GM23338 (cell line): ENCODE data around the gene SMOC2. TPM values are rescaled to one million over a fixed set of nuclear protein-coding genes. Genes with fewer than 3 reads are reported as not detected.

ENCODE experiments used
- ATAC-seq: fragments of 200-7000 bp; cut with Tn5 transposase; 3 replicates; pipeline ENCODE4 v1.9.1; 2020
- DNase-seq: peaks from one replicate; pipeline ENCODE4 v3.0.0-alpha.2; 2015; ENCODE audit warnings: low spot score
- H2AFZ ChIP-seq: fragments of 200-600 bp; sonication (generic); 2 replicates; pipeline ENCODE4 v1.8.0; 2016; ENCODE audit warnings: antibody characterized with exemption, mild to moderate bottlenecking, moderate library complexity
- H3F3A ChIP-seq: fragments of 200-600 bp; sonication (generic); replicated peaks from 2 replicates; pipeline ENCODE4 v1.8.0; 2017; ENCODE audit warnings: antibody characterized with exemption, mixed run types, low read depth
- H3K27ac ChIP-seq: fragments of 200-600 bp; sonication (generic); 2 replicates; pipeline ENCODE4 v1.6.1; 2016; ENCODE audit warnings: low read depth
- H3K27me3 ChIP-seq: fragments of 200-600 bp; sonication (generic); 2 replicates; pipeline ENCODE4 v1.8.0; 2016; ENCODE audit warnings: mild to moderate bottlenecking, mixed run types, moderate library complexity; ENCODE audit not compliant: insufficient read depth
- H3K36me3 ChIP-seq: fragments of 200-600 bp; sonication (generic); 2 replicates; pipeline ENCODE4 v1.8.0; 2016; ENCODE audit warnings: mild to moderate bottlenecking; ENCODE audit not compliant: insufficient read depth
- H3K4me1 ChIP-seq: fragments of 200-600 bp; sonication (generic); 2 replicates; pipeline ENCODE4 v1.8.0; 2016; ENCODE audit warnings: mild to moderate bottlenecking, moderate library complexity; ENCODE audit not compliant: insufficient read depth
- H3K4me2 ChIP-seq: fragments of 200-600 bp; sonication (generic); 2 replicates; pipeline ENCODE4 v1.7.1; 2017; ENCODE audit warnings: mixed run types
- H3K4me3 ChIP-seq: fragments of 200-600 bp; sonication (generic); 2 replicates; pipeline ENCODE4 v1.6.1; 2016; ENCODE audit warnings: mixed run types
- H3K79me2 ChIP-seq: fragments of 200-600 bp; sonication (generic); replicated peaks from 2 replicates; pipeline ENCODE4 v1.8.0; 2017; ENCODE audit warnings: mild to moderate bottlenecking; ENCODE audit not compliant: insufficient read depth
- H3K9me2 ChIP-seq: fragments of 200-600 bp; sonication (generic); 2 replicates; pipeline ENCODE4 v1.8.0; 2017; ENCODE audit not compliant: insufficient read depth
- H4K20me1 ChIP-seq: fragments of 200-600 bp; sonication (generic); replicated peaks from 2 replicates; pipeline ENCODE4 v1.8.0; 2017; ENCODE audit warnings: mild to moderate bottlenecking; ENCODE audit not compliant: insufficient read depth
- H3K27ac Mint-ChIP-seq: 2 replicates; pipeline ENCODE4 v1.8.0; 2020; ENCODE audit warnings: inconsistent platforms, mild to moderate bottlenecking, moderate library complexity, mixed read lengths
- H3K27me3 Mint-ChIP-seq: 3 replicates; pipeline ENCODE4 v1.8.0; 2022; ENCODE audit warnings: low read depth, mild to moderate bottlenecking, moderate library complexity, mixed read lengths, inconsistent platforms; ENCODE audit not compliant: insufficient read depth, poor library complexity
- H3K36me3 Mint-ChIP-seq: 3 replicates; pipeline ENCODE4 v1.8.0; 2021; ENCODE audit warnings: low read depth, mild to moderate bottlenecking, inconsistent platforms, moderate library complexity, mixed read lengths
- H3K4me1 Mint-ChIP-seq: 3 replicates; pipeline ENCODE4 v1.8.0; 2020; ENCODE audit warnings: mild to moderate bottlenecking, inconsistent platforms, mixed read lengths
- H3K4me3 Mint-ChIP-seq: 3 replicates; pipeline ENCODE4 v1.8.0; 2021; ENCODE audit warnings: moderate library complexity, mild to moderate bottlenecking, inconsistent platforms, mixed read lengths
- H3K9me3 Mint-ChIP-seq: 3 replicates; pipeline ENCODE4 v1.8.0; 2020; ENCODE audit warnings: moderate library complexity, mild to moderate bottlenecking, inconsistent platforms, mixed read lengths
- CREB1 ChIP-seq: fragments of 250-450 bp; sonication (Bioruptor Pico); IDR thresholded peaks from 2 replicates; pipeline ENCODE4 v1.5.0; 2020; ENCODE audit warnings: low read depth, mild to moderate bottlenecking, moderate library complexity
- EZH2 ChIP-seq: fragments of 200-600 bp; sonication (generic); IDR thresholded peaks from one replicate; pipeline ENCODE4 v1.8.0; 2017; ENCODE audit warnings: antibody characterized with exemption, mild to moderate bottlenecking, low read depth; ENCODE audit not compliant: unreplicated experiment
- EZH2phosphoT487 ChIP-seq: fragments of 200-600 bp; sonication (generic); IDR thresholded peaks from one replicate; pipeline ENCODE4 v1.8.1; 2018; ENCODE audit warnings: antibody characterized with exemption; ENCODE audit not compliant: unreplicated experiment
- JUNB ChIP-seq: IDR thresholded peaks from one replicate; pipeline ENCODE4 v1.6.1; 2016; ENCODE audit warnings: antibody characterized with exemption; ENCODE audit not compliant: unreplicated experiment
- NANOG ChIP-seq: IDR thresholded peaks from 2 replicates; pipeline ENCODE4 v1.6.1; 2016; ENCODE audit warnings: antibody characterized with exemption, borderline replicate concordance
- POLR2AphosphoS5 ChIP-seq: IDR thresholded peaks from 2 replicates; pipeline ENCODE4 v1.6.1; 2016; ENCODE audit warnings: antibody characterized with exemption, low read depth
- STAT1 ChIP-seq: IDR thresholded peaks from one replicate; pipeline ENCODE4 v1.6.1; 2016; ENCODE audit warnings: antibody characterized with exemption; ENCODE audit not compliant: unreplicated experiment
- ZNF114 ChIP-seq: fragments of 250-450 bp; sonication (Bioruptor Pico); IDR thresholded peaks from 2 replicates; pipeline ENCODE4 v1.5.0; 2020; ENCODE audit warnings: mild to moderate bottlenecking, moderate library complexity
- ZNF331 ChIP-seq: fragments of 250-450 bp; sonication (Bioruptor Pico); IDR thresholded peaks from 2 replicates; pipeline ENCODE4 v1.5.0; 2020; ENCODE audit warnings: low read depth, mild to moderate bottlenecking, moderate library complexity
- polyA plus RNA-seq: library from polyadenylated mRNA; unstranded; fragments of >200 nt; fragmentation: Nextera tagmentation; extraction: Ambion mirVana; gene quantifications from 2 replicates; pipeline ENCODE4 v1.2.1, GENCODE V29; 2016
- total RNA-seq: library from RNA; depleted of rRNA; stranded (reverse); fragments of >200 nt; shearing (Covaris generic); gene quantifications from 2 replicates; pipeline ENCODE4 v1.2.3, GENCODE V29; 2014
- TF ChIP-seq, protein P1 (sequence below): fragments of 250-450 bp; sonication (Bioruptor Pico); IDR thresholded peaks from 2 replicates; pipeline ENCODE4 v1.5.0; 2020; ENCODE audit warnings: mild to moderate bottlenecking, moderate library complexity
- TF ChIP-seq, protein P2 (sequence below), 2 experiments: fragments of 200-600 bp in 1 of 2; sonication (generic) in 1 of 2; conservative IDR thresholded peaks; 2 replicates each; pipeline versions ENCODE4 v1.5.1 to v1.6.1; 2016 to 2017; ENCODE audit warnings: antibody characterized with exemption in 2 of 2, low read depth in 2 of 2, mild to moderate bottlenecking in 2 of 2, moderate library complexity in 1 of 2
- TF ChIP-seq, protein P3 (sequence below): IDR thresholded peaks from 2 replicates; pipeline ENCODE4 v1.6.1; 2016; ENCODE audit warnings: antibody characterized with exemption
- TF ChIP-seq, protein P4 (sequence below): IDR thresholded peaks from one replicate; pipeline ENCODE4 v1.6.1; 2018; ENCODE audit warnings: antibody characterized with exemption; ENCODE audit not compliant: unreplicated experiment

SMOC2 gene
- total and polyA plus RNA-seq, 2 experiments from 2014 or later = 4.3 to 6.5 TPM

DNA sequence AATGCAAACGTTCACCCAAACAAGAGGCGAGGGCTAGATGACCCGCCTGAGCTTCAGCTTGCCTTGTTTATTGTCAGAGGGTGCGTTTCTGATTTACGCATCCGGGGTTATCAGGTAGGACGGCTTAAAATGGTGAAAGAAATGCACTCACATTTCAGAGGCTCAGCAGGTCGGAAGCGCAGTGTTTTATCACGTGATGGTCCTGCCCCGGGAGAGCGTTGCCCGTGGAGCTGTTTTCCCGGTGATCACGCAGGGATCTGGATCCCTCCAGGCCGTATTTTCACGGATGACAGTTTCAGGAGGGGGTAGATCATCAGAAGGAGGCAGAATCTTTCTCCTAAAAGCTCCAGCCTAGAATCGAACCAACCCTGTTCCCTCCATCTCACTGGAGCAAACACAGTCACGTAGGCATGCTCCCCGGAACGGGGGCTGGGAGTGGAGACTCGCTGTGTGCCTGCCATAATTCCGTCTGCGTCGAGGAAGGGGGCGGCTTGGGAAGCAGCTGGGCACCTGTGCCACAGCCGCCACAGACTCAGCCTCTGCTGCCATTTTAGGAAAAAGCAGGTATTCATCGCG is 121.7 kb downstream of the SMOC2 start:
- H3K79me2 ChIP-seq = no peaks in the 10 kb centered on the region
- no peaks in the 10 kb centered on the region for H3K27me3 ChIP-seq
- Mint-ChIP-seq H3K36me3 (peaks cover 9% of the 10 kb centered on the region; the same call in 1 of the 3 replicates), H3K9me3 (peaks cover 6% of the 10 kb centered on the region; the same call in 2 of the 3 replicates), H3K4me3 (no peak overlapping the region), H3K27me3 (peaks cover 5% of the 10 kb centered on the region), H3K27ac (no peak overlapping the region), H3K4me1 (peaks cover 14% of the 10 kb centered on the region)
- no peaks in the 10 kb centered on the region for H3K9me2 ChIP-seq
- no peaks in the 10 kb centered on the region for H3F3A ChIP-seq
- H3K4me2 ChIP-seq = no peak overlapping the region
- TF ChIP-seq ZNF331 (no peak), POLR2AphosphoS5 (no peak), EZH2 (no peak), STAT1 (no peak), CREB1 (CRISPR knock-in tag) (no peak), JUNB (no peak), ZNF114 (CRISPR knock-in tag) (no peak), EZH2phosphoT487 (no peak), NANOG (no peak)
- TF ChIP-seq, protein P1, sequence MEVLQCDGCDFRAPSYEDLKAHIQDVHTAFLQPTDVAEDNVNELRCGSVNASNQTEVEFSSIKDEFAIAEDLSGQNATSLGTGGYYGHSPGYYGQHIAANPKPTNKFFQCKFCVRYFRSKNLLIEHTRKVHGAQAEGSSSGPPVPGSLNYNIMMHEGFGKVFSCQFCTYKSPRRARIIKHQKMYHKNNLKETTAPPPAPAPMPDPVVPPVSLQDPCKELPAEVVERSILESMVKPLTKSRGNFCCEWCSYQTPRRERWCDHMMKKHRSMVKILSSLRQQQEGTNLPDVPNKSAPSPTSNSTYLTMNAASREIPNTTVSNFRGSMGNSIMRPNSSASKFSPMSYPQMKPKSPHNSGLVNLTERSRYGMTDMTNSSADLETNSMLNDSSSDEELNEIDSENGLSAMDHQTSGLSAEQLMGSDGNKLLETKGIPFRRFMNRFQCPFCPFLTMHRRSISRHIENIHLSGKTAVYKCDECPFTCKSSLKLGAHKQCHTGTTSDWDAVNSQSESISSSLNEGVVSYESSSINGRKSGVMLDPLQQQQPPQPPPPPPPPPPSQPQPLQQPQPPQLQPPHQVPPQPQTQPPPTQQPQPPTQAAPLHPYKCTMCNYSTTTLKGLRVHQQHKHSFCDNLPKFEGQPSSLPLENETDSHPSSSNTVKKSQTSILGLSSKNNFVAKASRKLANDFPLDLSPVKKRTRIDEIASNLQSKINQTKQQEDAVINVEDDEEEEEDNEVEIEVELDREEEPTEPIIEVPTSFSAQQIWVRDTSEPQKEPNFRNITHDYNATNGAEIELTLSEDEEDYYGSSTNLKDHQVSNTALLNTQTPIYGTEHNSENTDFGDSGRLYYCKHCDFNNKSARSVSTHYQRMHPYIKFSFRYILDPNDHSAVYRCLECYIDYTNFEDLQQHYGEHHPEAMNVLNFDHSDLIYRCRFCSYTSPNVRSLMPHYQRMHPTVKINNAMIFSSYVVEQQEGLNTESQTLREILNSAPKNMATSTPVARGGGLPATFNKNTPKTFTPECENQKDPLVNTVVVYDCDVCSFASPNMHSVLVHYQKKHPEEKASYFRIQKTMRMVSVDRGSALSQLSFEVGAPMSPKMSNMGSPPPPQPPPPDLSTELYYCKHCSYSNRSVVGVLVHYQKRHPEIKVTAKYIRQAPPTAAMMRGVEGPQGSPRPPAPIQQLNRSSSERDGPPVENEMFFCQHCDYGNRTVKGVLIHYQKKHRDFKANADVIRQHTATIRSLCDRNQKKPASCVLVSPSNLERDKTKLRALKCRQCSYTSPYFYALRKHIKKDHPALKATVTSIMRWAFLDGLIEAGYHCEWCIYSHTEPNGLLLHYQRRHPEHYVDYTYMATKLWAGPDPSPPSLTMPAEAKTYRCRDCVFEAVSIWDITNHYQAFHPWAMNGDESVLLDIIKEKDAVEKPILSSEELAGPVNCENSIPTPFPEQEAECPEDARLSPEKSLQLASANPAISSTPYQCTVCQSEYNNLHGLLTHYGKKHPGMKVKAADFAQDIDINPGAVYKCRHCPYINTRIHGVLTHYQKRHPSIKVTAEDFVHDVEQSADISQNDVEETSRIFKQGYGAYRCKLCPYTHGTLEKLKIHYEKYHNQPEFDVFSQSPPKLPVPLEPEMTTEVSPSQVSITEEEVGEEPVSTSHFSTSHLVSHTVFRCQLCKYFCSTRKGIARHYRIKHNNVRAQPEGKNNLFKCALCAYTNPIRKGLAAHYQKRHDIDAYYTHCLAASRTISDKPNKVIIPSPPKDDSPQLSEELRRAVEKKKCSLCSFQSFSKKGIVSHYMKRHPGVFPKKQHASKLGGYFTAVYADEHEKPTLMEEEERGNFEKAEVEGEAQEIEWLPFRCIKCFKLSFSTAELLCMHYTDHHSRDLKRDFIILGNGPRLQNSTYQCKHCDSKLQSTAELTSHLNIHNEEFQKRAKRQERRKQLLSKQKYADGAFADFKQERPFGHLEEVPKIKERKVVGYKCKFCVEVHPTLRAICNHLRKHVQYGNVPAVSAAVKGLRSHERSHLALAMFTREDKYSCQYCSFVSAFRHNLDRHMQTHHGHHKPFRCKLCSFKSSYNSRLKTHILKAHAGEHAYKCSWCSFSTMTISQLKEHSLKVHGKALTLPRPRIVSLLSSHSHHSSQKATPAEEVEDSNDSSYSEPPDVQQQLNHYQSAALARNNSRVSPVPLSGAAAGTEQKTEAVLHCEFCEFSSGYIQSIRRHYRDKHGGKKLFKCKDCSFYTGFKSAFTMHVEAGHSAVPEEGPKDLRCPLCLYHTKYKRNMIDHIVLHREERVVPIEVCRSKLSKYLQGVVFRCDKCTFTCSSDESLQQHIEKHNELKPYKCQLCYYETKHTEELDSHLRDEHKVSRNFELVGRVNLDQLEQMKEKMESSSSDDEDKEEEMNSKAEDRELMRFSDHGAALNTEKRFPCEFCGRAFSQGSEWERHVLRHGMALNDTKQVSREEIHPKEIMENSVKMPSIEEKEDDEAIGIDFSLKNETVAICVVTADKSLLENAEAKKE (CRISPR knock-in tag) = no peak
- TF ChIP-seq, protein P2, sequence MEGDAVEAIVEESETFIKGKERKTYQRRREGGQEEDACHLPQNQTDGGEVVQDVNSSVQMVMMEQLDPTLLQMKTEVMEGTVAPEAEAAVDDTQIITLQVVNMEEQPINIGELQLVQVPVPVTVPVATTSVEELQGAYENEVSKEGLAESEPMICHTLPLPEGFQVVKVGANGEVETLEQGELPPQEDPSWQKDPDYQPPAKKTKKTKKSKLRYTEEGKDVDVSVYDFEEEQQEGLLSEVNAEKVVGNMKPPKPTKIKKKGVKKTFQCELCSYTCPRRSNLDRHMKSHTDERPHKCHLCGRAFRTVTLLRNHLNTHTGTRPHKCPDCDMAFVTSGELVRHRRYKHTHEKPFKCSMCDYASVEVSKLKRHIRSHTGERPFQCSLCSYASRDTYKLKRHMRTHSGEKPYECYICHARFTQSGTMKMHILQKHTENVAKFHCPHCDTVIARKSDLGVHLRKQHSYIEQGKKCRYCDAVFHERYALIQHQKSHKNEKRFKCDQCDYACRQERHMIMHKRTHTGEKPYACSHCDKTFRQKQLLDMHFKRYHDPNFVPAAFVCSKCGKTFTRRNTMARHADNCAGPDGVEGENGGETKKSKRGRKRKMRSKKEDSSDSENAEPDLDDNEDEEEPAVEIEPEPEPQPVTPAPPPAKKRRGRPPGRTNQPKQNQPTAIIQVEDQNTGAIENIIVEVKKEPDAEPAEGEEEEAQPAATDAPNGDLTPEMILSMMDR (conservative IDR thresholded peaks at IDR 0.05; ENCODE audit: low read depth in 2 of 2) = no peak
- TF ChIP-seq, protein P3, sequence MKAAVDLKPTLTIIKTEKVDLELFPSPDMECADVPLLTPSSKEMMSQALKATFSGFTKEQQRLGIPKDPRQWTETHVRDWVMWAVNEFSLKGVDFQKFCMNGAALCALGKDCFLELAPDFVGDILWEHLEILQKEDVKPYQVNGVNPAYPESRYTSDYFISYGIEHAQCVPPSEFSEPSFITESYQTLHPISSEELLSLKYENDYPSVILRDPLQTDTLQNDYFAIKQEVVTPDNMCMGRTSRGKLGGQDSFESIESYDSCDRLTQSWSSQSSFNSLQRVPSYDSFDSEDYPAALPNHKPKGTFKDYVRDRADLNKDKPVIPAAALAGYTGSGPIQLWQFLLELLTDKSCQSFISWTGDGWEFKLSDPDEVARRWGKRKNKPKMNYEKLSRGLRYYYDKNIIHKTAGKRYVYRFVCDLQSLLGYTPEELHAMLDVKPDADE = no peak
- TF ChIP-seq, protein P4, sequence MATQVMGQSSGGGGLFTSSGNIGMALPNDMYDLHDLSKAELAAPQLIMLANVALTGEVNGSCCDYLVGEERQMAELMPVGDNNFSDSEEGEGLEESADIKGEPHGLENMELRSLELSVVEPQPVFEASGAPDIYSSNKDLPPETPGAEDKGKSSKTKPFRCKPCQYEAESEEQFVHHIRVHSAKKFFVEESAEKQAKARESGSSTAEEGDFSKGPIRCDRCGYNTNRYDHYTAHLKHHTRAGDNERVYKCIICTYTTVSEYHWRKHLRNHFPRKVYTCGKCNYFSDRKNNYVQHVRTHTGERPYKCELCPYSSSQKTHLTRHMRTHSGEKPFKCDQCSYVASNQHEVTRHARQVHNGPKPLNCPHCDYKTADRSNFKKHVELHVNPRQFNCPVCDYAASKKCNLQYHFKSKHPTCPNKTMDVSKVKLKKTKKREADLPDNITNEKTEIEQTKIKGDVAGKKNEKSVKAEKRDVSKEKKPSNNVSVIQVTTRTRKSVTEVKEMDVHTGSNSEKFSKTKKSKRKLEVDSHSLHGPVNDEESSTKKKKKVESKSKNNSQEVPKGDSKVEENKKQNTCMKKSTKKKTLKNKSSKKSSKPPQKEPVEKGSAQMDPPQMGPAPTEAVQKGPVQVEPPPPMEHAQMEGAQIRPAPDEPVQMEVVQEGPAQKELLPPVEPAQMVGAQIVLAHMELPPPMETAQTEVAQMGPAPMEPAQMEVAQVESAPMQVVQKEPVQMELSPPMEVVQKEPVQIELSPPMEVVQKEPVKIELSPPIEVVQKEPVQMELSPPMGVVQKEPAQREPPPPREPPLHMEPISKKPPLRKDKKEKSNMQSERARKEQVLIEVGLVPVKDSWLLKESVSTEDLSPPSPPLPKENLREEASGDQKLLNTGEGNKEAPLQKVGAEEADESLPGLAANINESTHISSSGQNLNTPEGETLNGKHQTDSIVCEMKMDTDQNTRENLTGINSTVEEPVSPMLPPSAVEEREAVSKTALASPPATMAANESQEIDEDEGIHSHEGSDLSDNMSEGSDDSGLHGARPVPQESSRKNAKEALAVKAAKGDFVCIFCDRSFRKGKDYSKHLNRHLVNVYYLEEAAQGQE = no peak
- ATAC-seq (no peak), DNase-seq (no peak)
- no peak overlapping the region for H2AFZ ChIP-seq
- H4K20me1 ChIP-seq = no peaks in the 10 kb centered on the region
- H3K27ac ChIP-seq = no peak overlapping the region
- H3K4me1 ChIP-seq = no peaks in the 10 kb centered on the region
- H3K36me3 ChIP-seq = no peaks in the 10 kb centered on the region
- H3K4me3 ChIP-seq = no peak overlapping the region
